AG09309 (cell line): Measurements from ENCODE around the gene BEND7.

Source experiments
- DNase-seq: peaks from one replicate; pipeline ENCODE4 v3.0.0-alpha.2; 2010; ENCODE audit warnings: low read depth
- H3K4me3 ChIP-seq: 2 replicates; pipeline ENCODE4 v1.5.1; 2011; ENCODE audit warnings: mild to moderate bottlenecking, low read depth, low read length, moderate library complexity; ENCODE audit not compliant: control insufficient read depth
- CTCF ChIP-seq: IDR thresholded peaks from 2 replicates; pipeline ENCODE4 v1.5.1; 2011; ENCODE audit warnings: mild to moderate bottlenecking, low read depth, low read length, inconsistent platforms; ENCODE audit not compliant: insufficient read depth, control insufficient read depth; ENCODE audit errors: missing control alignments

BEND7 gene

GRCh38 chr10:13528875-13529713, at the start of gene BEND7:
Gene BEND7, minus strand, starts transcription at chr10:13529014. Its CDS starts 481 bp downstream, at chr10:13528533.
- peak within 1 kb of the TSS; percentile 39 for H3K4me3 ChIP-seq

DNA sequence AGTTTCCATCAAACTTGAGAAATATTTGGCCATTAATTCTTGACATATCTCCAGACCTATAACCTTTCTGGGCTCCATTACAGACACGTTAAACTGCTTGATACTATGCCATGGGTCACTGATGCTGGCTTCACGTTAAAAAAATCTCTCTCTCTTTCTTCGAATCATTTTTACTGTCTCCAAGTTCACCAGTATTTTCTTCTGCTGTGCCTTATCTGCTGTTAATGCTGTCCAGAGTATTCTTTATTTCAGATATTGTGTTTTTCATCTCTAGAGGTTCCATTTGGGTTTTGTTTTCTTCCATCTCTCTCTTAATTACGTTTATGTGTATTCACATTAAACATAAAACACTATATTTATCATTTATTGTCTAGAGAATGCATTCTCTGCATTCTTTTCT, 45.1 kb upstream of the BEND7 start:
- TF ChIP-seq CTCF: no peak
- H3K4me3 ChIP-seq: no peak overlapping the region
- no peak for DNase-seq

More at GRCh38 chr10:13528875-13529713, at the start of gene BEND7:
- no peak for TF ChIP-seq CTCF
- DNase-seq: no peak

DNA sequence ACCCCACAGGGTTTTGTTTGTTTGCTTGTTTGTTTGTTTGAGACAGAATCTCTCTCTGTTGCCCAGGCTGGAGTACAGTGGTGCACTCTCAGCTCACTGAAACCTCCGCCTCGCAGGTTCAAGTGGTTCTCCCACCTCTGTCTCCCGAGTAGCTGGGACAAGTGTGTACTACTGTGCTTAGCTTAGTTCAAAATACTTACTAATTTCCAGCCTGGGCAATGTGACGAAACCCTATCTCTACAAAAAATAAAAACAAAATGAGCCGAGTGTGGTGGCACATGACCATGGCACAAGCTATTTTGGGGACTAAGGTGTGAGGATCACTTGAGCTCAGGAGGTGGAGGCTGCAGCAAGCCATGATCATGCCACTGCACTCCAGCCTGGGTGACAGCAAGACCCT, 42.7 kb upstream of the BEND7 start:
- TF ChIP-seq CTCF: no peak
- no peak overlapping the region for H3K4me3 ChIP-seq
- DNase-seq: no peak

GRCh38 chr10:13567030-13567429, 38.2 kb upstream of the BEND7 start:
- H3K4me3 ChIP-seq: no peak overlapping the region
- DNase-seq: no peak
- no peak for TF ChIP-seq CTCF

DNA sequence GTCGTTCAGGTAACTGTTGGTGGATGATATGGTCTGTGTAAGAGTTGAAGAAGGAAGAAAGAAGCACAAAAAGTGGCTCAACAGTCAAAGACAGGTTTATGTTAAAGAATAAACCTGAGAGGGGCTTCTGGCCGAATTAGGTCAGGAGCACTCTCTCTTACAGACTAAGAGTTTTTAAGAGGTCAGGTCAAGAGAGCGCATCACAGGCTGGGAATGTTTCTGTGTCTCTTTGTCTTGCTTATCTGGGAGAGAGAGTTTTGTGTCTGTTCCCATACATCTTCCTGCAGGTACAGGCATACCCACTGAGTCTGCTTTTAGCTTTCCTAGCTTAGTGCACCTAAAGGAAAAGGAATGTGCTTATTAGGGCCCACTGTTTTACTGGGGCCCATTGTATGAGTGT, 35.8 kb upstream of the BEND7 start:
- DNase-seq: no peak
- H3K4me3 ChIP-seq: no peak overlapping the region
- TF ChIP-seq CTCF: no peak

- TF ChIP-seq CTCF: no peak
- H3K4me3 ChIP-seq: no peak overlapping the region
- no peak for DNase-seq
Observed at GRCh38 chr10:13563481-13564445, 34.9 kb upstream of the BEND7 start.
